Measurements from ENCODE around the gene CYTL1.
"Not testable (repeated sequence)": the region's sequence is repeated elsewhere in the genome, so short reads cannot be mapped to it uniquely, and the experiment has no call there.

CYTL1 gene

DNA sequence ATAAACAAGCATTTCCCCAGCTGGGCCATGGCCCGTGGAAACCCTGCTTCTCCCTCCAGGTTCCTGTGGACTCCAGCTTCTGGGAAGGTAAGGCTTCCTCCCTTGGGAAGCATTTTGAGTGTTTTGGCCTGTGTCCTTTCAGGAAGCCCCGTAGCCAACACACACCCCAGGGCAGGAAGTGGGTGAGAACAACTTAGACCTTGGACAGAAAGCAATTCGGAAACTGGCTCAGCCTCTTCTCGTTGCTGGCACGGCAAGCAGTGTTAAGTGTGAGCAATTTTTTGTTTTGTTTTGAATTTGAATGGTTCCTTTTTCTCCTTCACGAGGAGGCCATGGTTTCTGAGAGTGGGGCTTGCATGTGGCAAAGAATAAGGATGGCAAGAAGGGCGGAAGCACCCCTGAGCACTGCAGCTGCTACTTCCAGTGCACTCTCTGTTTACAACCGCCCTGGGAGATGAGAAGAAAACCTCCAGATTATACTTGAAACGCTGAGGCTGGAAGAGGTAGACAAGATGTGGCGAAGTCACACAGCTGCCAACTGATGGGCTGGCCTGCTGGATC, 14.1 kb upstream of the CYTL1 start:
- DNase-seq (ENCODE audit: low spot score) = no peak

GRCh38 chr4:5032813-5033212, 13.6 kb upstream of the CYTL1 start:
- DNase-seq (ENCODE audit: low spot score) = no peak

DNA sequence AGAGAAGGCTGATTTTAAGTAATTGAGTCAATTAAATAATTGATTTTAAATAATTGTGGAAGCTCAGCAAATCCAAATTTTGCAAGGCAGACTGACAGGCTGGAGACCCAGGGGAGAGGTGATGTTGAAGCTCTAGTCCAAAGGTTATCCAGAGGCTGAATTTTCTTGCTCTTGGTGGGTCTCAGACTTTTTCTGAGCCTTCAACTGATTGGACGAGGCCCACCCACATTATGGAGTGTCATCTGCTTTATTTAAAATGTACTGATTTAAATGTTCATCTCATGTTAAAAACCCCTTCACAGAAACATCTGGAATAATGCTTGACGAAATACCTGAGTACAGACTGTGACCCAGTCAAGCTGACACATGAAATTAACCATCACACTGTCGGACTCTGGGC, 11.7 kb upstream of the CYTL1 start:
- DNase-seq (ENCODE audit: low spot score) = no peak

DNA sequence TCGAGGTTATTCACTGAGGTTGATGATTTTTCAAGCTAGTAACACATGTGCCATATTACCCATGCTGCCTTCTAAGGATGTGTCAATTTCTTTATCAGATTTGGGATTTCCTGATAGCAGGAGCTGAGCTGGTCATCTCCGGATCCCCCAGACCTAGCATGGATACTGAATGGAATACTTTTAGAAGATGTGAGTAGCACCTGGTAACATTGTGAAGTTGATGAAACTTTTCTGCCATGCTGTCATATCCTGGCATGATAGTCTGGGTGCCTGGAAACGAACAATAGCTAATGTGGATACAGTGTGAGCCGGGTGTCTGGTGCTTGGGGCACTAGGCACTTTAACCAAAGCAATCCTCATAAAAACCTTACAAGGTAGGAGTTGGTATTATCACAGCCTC, 11.0 kb upstream of the CYTL1 start:
- no peak for DNase-seq (ENCODE audit: low spot score)

- no peak for DNase-seq (ENCODE audit: low spot score)
Observed at GRCh38 chr4:5029447-5029846, 10.2 kb upstream of the CYTL1 start.

GRCh38 chr4:5028480-5028879, 9.2 kb upstream of the CYTL1 start:
- no peak for DNase-seq (ENCODE audit: low spot score)

- DNase-seq (ENCODE audit: low spot score) = no peak
Observed at GRCh38 chr4:5027346-5027745, 8.1 kb upstream of the CYTL1 start.

- DNase-seq (ENCODE audit: low spot score) = no peak
Observed at GRCh38 chr4:5026371-5026770, 7.1 kb upstream of the CYTL1 start.

- DNase-seq (ENCODE audit: low spot score) = no peak
Observed at GRCh38 chr4:5024673-5025072, 5.4 kb upstream of the CYTL1 start.

DNA sequence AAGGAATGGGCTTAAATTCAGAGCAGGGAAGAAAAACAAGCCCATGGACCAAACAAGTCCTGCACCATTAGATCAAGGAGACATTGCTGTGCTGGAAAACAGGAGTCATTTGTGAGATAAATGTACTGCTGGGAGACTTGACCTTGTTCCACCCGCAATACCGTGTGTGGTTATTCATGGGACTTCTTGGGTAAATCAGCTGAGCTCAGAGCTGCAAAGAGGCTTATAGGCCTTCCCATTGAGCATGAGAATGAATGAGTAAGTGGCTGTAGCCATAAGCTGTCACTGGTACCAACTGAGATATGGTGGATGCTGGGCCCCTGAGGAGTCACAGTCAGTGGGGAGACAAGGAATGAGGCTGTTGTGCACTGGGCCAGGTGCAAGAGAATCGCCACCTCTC, 2.3 kb upstream of the CYTL1 start:
- DNase-seq (ENCODE audit: low spot score) = no peak

- DNase-seq (ENCODE audit: low spot score) = no peak
Observed at GRCh38 chr4:5020341-5020740, 1.1 kb upstream of the CYTL1 start.

GRCh38 chr4:5019796-5020195, 538 bp upstream of the CYTL1 start:
- no peak for DNase-seq (ENCODE audit: low spot score)

DNA sequence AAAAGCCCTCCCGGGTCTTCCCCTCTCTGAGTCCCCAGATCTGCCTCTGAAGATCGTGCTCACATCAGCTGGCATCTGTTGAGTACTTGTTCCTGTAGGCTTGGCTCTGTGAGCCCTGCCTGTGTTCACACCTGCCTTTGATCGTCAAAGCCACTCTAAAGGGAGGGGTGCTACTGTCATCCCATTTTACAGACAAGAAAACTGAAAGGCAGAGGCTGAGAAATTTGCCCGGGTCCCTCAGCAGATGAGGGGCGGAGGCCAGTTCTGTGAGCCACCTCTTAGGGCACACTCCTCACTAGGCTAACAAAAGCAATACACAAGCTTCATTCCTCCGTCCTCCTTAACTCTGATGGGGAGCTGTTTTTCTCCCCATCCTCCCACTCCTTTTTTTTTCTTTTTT, 655 bp downstream of the CYTL1 start:
- DNase-seq (ENCODE audit: low spot score) = no peak

- DNase-seq (ENCODE audit: low spot score) = no peak
Observed at GRCh38 chr4:5018096-5018495, 1.2 kb downstream of the CYTL1 start.

DNA sequence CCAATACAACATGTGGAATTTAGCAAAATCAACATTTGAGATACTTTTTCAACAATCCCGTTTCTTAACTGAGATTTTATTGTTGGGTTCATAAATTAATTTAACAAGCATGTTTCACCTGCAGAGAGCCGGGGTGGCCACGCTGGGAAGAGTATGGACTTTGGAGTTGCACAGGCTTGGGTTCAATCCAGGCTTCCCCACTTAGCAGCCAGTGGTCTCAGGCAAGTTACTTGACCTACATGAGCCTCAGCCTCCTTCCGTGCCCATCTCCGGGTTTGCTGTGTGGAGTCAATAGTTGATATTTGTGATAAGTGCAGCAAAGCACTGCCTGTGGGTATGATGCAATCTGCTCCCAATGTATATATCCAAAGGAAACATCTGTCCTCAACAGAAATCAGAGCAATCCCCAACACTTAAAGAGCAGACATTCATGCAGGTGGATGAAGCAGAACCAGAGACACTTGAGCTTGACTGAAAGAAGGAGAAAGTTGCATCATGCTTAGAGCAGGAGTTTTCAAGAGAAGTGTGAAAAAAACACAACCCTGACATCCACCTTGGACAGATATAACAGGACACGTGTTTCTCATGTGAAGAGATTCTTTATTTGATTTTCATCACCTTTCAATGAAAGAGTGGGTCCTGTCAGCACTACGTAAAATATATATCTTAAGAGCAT, 5.1 kb downstream of the CYTL1 start:
- no peak for DNase-seq (ENCODE audit: low spot score)

DNA sequence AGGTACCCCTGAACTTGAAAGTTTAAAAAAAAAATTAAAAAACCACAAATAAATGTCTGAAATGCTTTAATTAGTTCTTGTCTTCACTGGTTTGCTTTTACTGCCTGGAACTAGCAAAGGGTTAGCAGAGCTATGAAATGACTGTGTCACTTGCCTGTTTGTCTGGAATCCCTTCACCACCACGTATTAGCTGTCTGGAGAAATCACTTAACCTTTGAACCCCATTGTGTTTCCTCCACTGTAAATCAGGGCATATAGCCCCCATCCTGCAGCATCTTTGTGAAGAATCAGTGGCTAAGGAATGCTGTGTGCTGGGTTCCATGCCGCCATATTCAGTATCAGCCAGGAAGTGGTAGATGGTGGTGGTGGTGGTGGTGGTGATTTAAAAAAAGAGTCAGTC, 6.3 kb downstream of the CYTL1 start:
- DNase-seq (ENCODE audit: low spot score) = no peak

DNA sequence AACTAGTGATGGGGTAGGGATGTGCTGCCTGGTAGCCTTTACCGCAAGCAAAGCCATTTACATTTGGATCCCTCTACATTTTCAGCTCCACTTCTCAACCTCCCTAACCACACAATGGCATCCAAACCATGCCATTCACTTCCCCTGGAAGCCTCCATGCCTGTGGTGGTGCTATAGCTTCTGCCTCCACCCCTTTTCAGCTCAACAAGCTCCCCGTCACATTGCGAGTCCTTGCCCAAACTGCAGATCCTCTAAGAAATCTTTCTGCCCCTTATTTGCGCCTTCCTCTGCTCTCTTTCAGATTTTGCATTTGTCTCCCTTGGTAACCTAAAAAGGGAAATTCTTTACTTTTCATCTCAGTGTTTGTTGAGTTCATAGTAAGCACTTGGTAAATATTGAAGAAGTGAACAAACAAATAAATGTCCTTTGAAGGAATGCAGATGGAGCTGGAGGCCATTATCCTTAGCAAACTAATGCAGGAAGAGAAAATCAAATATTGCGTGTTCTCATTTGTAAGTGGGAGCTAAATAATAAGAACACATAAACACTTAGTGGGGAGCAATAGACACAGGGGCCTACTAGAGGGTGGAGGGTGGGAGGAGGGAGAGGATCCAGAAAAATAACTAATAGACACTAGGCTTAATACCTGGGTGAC, 6.9 kb downstream of the CYTL1 start:
- no peak for DNase-seq (ENCODE audit: low spot score)

GRCh38 chr4:5010984-5011383, 8.3 kb downstream of the CYTL1 start:
- DNase-seq (ENCODE audit: low spot score) = no peak

DNA sequence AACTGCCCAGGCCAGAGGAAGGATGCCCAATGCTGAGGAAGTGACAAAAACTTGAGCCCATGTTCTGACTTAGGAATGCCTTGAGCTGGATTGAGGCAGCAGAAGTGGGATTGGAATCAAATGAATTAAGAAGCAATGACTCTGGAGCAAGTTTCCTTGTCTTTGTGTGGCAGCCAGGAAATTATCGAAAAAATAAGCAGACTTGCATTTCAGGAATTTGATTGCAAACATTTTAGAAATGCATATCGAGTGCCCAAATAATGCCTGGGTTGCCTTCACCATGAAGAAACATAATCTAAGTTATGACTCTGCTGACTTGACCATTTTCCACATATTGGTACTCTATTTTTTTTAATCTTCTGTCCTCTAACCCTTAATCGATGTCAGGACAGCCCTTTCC, 9.5 kb downstream of the CYTL1 start:
- no peak for DNase-seq (ENCODE audit: low spot score)

DNA sequence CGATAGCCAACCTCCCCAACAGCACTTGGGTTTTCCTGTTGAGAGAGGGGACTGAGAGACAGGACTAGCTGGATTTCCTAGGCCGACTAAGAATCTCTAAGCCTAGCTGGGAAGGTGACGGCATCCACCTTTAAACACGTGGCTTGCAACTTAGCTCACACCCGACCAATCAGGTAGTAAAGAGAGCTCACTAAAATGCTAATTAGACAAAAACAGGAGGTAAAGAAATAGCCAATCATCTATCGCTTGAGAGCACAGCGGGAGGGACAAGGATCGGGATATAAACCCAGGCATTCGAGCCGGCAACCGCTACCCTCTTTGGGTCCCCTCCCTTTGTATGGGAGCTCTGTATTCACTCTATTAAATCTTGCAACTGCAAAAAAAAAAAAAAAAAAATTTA, 12.3 kb downstream of the CYTL1 start:
- not testable (repeated sequence) for DNase-seq (ENCODE audit: low spot score)

DNA sequence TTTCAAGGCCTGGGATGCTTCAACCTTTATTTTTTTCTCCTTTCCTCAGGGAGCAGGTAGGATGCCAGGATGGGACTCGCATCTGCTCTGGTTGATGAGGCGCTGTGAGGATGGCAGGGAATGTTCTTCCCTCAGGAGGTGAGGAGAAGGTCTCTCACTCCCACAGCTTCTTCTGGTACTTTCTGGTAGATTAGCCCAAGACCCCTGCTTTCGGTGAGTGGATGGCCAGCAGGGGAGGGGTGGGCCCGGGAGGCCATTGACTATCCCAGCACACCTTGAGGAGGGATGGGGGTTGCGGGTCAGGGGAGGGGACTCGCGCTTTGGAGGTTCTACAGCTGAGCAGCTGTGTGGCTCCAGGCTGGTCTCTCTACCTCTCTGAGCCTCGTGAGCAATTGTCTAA, 14.8 kb downstream of the CYTL1 start:
- no peak for DNase-seq (ENCODE audit: low spot score)

- DNase-seq (ENCODE audit: low spot score) = no peak
Observed at GRCh38 chr4:5003918-5004317, 15.3 kb downstream of the CYTL1 start.

- DNase-seq (ENCODE audit: low spot score) = no peak
Observed at GRCh38 chr4:5003372-5003857, 15.8 kb downstream of the CYTL1 start.

- DNase-seq (ENCODE audit: low spot score) = not testable (repeated sequence)
Observed at GRCh38 chr4:5001641-5002040, 17.6 kb downstream of the CYTL1 start.

Data from AG08396 (cell line).